C4-2B (cell line): ENCODE data around the gene GATAD2A.

ENCODE experiments used
- ZFX ChIP-seq: fragments of 450-650 bp; IDR thresholded peaks from 2 replicates; pipeline ENCODE4 v1.6.1; 2017
- TF ChIP-seq, protein P1 (sequence below): fragments of 450-650 bp; conservative IDR thresholded peaks from 2 replicates; pipeline ENCODE4 v1.5.1; 2017; ENCODE audit warnings: mild to moderate bottlenecking

DNA sequence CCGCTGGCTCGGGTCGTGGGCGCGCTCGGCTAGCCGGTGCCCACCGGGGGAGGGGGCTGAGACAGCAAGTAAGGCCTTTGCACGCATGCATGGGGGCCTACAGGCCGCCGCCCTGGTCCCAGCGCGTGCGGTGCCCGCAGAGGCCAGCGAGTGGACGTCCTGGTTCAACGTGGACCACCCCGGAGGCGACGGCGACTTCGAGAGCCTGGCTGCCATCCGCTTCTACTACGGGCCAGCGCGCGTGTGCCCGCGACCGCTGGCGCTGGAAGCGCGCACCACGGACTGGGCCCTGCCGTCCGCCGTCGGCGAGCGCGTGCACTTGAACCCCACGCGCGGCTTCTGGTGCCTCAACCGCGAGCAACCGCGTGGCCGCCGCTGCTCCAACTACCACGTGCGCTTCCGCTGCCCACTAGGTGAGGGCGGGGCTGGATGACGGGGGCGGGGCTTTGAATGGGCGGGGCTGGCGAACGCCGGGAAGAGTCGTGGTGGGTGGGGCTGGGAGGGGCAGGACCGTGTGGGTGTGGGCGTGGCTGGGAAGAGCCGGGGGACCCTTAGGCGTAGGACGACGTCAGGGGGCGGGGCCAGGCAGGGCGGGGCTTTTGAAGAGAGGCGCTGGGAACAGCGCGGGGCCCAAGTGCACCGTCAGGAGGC, 134.7 kb downstream of the GATAD2A start:
- TF ChIP-seq, protein P1, sequence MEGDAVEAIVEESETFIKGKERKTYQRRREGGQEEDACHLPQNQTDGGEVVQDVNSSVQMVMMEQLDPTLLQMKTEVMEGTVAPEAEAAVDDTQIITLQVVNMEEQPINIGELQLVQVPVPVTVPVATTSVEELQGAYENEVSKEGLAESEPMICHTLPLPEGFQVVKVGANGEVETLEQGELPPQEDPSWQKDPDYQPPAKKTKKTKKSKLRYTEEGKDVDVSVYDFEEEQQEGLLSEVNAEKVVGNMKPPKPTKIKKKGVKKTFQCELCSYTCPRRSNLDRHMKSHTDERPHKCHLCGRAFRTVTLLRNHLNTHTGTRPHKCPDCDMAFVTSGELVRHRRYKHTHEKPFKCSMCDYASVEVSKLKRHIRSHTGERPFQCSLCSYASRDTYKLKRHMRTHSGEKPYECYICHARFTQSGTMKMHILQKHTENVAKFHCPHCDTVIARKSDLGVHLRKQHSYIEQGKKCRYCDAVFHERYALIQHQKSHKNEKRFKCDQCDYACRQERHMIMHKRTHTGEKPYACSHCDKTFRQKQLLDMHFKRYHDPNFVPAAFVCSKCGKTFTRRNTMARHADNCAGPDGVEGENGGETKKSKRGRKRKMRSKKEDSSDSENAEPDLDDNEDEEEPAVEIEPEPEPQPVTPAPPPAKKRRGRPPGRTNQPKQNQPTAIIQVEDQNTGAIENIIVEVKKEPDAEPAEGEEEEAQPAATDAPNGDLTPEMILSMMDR, result no peak
- no peak for TF ChIP-seq ZFX
